GM08714 (cell line): Measurements from ENCODE around the gene PIK3R4.

Experiments
- H3K4me3 ChIP-seq: fragments of 200-500 bp; sonication (Bioruptor generic); 2 replicates; pipeline ENCODE4 v1.5.1; 2014; ENCODE audit warnings: mild to moderate bottlenecking, low read length, inconsistent platforms
- ZNF274 ChIP-seq: IDR thresholded peaks from 2 replicates; pipeline ENCODE4 v1.6.1; 2012; ENCODE audit warnings: mild to moderate bottlenecking, low read depth, low read length

PIK3R4 gene

DNA sequence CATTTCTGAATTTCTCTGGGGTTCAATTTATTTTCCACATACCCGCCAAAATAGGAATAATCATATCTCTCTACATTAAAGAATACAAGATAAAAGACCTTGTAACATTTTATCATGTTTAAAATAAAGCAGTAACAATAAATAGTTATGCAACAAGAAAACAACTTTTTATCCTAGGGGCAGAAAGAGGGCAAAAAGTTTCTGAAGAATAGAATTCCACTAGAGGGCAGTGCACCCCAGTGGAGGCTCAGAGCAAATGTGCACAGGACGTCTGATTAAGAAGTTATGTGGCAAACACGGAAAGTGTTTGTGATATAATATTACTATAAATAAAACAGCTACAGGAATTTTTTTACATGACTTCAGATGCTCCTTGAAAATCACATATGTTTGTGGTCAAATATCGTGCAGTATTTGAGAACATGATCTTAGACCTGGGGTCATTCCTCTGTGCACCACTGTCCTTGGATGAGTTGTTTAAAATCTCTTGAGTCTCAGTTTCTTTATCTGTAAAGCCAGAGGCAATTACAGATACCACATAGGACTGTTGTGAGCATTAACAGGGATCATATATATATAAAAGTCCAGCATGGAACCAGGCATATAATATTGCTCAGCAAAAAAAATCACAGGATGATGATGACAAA is 13.2 kb upstream of the PIK3R4 start:
- no peak overlapping the region for H3K4me3 ChIP-seq
- no peak for TF ChIP-seq ZNF274

GRCh38 chr3:130758624-130759369 is 12.2 kb upstream of the PIK3R4 start:
- no peak for TF ChIP-seq ZNF274
- no peak overlapping the region for H3K4me3 ChIP-seq

GRCh38 chr3:130757611-130758150 is 11.1 kb upstream of the PIK3R4 start:
- TF ChIP-seq ZNF274: no peak
- no peak overlapping the region for H3K4me3 ChIP-seq

DNA sequence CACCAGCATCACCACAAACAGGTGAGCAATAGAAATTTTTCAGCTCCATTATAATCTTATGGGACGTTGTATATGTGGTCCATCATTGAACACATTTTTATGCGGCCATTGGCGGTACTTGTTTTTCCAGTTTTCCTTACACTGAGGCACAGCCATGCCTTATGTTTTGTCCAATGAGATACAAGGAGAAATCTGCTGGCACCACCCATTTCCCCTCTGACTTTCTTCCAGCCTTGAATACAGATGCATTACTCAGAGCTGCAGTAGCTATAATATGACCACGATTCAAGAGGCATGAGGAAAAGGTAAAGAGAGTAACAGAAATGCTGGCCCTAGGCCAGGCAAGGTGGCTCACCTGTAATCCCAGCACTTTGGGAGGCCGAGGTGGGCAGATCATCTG is 9.0 kb upstream of the PIK3R4 start:
- H3K4me3 ChIP-seq: no peak overlapping the region
- TF ChIP-seq ZNF274: no peak

DNA sequence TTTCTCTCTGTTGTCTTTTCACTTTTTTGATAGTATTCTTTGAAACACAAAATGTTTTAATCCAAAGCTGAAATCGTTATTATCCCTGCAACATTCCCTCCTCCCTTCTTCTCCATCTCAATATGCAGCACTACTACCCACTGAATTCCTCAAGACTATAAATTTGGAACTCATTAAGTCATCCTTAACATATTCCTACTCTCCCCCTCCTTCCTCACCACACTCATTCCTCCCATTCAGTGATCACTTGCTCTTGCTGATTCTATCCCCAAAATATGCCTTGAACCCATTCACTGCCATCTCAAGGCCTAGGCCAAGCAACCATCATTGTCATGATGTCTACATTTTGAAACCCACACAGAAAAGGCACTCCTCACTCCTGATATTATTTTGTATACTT is 2.4 kb upstream of the PIK3R4 start:
- no peak overlapping the region for H3K4me3 ChIP-seq
- TF ChIP-seq ZNF274: no peak

- no peak overlapping the region for H3K4me3 ChIP-seq
- no peak for TF ChIP-seq ZNF274
These were observed 1.8 kb upstream of the PIK3R4 start for GRCh38 chr3:130748467-130748861.

DNA sequence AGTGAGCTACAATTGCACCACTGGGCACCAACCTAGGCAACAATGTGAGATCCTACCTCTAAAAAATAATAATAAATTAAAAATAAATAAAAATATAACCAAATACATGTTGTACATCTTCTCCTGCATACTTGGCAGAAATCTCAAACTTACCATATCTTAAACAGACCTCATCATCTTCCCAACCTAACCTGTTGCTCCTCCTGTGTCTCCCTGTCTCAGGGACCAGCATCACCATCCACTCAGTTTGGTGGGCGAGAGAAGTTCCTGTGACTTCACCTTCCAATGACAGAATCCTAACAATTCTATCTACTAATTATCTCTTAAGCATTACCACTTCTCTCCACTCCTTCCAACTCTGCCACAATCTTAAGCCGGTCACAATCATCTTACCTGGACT is 3.3 kb downstream of the PIK3R4 start:
- H3K4me3 ChIP-seq: no peak overlapping the region
- TF ChIP-seq ZNF274: no peak

GRCh38 chr3:130741946-130742610 is 4.6 kb downstream of the PIK3R4 start:
- TF ChIP-seq ZNF274: no peak
- H3K4me3 ChIP-seq: no peak overlapping the region

GRCh38 chr3:130739848-130740247 is 6.8 kb downstream of the PIK3R4 start:
- H3K4me3 ChIP-seq: no peak overlapping the region
- no peak for TF ChIP-seq ZNF274

DNA sequence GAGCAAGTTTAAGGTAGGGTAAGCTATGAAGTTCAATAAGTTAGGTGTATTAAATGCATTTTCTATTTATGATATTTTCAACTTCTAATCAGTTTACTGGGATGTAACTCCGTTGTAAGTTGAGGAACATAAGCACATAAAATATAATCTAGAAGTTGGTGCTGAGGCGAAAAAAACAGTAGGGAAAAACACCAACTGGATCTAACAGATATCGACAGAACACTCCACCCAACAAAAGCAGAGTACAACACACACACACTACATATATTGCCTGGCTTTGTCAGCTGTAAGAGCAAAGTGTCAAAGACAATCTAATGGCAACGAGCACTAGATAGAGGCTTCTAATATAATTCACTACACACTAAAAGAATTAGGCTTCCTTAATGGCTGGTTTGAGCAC is 8.4 kb downstream of the PIK3R4 start:
- no peak overlapping the region for H3K4me3 ChIP-seq
- TF ChIP-seq ZNF274: no peak

DNA sequence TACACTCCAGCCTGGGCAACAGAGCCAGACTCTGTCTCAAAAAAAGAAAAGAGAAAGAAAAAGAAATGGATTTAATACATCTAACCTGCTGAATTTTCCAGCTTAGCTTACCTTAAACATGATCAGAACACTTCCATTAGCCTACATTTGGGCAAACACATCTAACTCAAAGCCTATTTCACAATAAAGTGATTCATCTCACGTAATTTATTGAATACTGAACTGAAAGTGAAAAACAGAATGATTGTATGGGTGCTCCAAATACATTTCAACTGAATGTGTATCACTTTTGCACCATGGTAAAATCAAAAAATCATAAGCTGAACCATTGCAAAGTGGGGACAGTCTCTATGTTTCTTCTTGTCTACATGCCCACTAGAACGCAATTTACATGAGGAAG is 9.0 kb downstream of the PIK3R4 start:
- no peak overlapping the region for H3K4me3 ChIP-seq
- TF ChIP-seq ZNF274: no peak

- H3K4me3 ChIP-seq: no peak overlapping the region
- TF ChIP-seq ZNF274: no peak
These were observed 13.3 kb downstream of the PIK3R4 start for GRCh38 chr3:130733236-130733875.

DNA sequence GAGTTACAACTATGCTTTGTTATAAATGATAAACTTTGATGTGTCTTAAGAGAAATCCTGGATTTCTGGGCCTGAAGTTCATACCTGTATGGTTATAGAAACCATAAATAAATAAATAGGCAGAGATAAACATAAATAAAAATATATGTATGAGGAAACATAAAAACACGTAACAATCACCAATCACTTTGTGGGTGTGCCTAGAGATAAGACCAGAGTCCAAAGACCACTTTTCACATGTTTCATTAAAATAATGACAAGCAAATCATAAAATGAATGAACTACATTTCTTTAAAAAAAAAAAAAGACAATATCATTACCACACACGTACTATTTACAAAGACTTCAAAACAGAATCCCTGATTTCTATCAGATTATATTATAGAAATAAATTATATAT is 14.1 kb downstream of the PIK3R4 start:
- TF ChIP-seq ZNF274: no peak
- no peak overlapping the region for H3K4me3 ChIP-seq

DNA sequence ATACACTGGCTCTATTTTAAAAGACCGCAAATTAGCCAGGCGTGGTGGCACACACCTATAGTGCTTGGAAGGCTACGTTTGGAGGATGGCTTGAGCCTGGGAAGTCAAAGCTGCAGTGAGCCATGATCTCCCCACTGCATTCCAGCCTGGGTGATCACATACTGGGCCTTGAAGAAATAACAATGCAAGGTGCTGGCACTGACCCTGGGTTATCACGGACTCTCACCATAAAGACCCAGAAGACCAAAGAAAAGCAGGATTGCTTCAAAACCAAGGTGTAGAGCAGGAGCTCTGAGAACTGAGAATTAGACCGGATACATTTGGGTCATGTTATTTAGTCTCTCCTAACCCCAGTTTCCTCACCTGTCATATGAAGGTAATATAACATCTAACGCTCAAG is 14.8 kb downstream of the PIK3R4 start:
- no peak overlapping the region for H3K4me3 ChIP-seq
- TF ChIP-seq ZNF274: no peak
